Measurements from ENCODE around the gene BMP7.

DNA sequence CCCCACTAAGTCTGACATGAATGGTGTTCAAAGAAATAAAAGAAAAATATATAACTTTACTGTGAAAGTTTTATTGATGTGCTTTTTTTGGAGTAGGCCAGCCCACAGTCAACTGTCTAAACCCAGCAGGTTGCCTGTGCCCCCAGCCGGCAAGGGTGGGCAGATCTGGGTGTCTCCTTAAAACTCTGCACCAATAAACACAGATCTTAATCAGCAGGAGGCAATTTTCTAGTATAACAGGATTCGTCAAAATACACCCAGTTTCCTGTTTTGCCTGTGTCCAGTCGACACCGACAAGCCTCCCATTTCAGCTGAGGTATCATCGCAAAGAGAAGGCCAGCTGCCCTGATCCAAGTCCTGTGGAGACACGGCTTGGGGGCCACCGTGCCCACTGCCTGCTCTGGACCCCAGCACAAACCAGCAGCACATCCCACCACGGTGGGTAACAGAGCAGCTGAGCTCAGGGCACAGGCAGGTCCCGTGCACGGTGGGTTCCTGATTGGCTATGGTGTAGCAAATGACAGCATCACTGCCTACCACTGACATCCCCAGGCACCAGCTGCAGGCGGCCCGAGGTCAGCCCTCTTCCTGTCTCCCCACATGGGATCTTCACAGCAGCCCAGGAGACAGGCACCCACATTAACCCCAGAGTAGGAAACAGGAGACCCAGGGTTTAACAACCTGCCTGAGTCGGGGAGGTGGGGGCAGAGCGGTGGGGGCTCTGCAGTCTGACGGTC, 15.7 kb downstream of the BMP7 start:
- TF ChIP-seq, protein P1, sequence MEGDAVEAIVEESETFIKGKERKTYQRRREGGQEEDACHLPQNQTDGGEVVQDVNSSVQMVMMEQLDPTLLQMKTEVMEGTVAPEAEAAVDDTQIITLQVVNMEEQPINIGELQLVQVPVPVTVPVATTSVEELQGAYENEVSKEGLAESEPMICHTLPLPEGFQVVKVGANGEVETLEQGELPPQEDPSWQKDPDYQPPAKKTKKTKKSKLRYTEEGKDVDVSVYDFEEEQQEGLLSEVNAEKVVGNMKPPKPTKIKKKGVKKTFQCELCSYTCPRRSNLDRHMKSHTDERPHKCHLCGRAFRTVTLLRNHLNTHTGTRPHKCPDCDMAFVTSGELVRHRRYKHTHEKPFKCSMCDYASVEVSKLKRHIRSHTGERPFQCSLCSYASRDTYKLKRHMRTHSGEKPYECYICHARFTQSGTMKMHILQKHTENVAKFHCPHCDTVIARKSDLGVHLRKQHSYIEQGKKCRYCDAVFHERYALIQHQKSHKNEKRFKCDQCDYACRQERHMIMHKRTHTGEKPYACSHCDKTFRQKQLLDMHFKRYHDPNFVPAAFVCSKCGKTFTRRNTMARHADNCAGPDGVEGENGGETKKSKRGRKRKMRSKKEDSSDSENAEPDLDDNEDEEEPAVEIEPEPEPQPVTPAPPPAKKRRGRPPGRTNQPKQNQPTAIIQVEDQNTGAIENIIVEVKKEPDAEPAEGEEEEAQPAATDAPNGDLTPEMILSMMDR (conservative IDR thresholded peaks at IDR 0.05) = no peak
- TF ChIP-seq EZH2 (IDR thresholded peaks at IDR 0.05; ENCODE audit: low read depth) = no peak
